Fibroblast of peridontal ligament (primary cell): ENCODE data around the gene CCP110.

Experiments used
- DNase-seq: peaks from one replicate; pipeline ENCODE4 v3.0.0-alpha.2; 2010; ENCODE audit errors: extremely low read depth

CCP110 gene

GRCh38 chr16:19599968-19600716 is 76.4 kb downstream of the CCP110 start:
- no peak for DNase-seq

- peak; percentile 67 for DNase-seq
Observed at GRCh38 chr16:19601083-19601976, 77.6 kb downstream of the CCP110 start.
